PC-9 (cell line): ENCODE measurements around the gene RNF145. TPM values are rescaled to one million over a fixed set of nuclear protein-coding genes. Genes with fewer than 3 reads are reported as not detected.

Source experiments
- BruUV-seq: library from RNA; stranded (reverse); fragments of 400-500 nt; replicated peaks from 2 replicates; lab custom pipeline; 2021; lab: Mats Ljungman, UMichigan
- CTCF ChIA-PET: fragments of 300-600 bp; sonication (Branson Sonifier 250); formaldehyde crosslinking; loops from one replicate; lab custom pipeline; 2022; ENCODE audit warnings: antibody characterized with exemption; lab: Charles Lee
- POLR2A ChIA-PET: fragments of 300-600 bp; sonication (Branson Sonifier 250); formaldehyde crosslinking; loops from one replicate; lab custom pipeline; 2022; ENCODE audit warnings: antibody characterized with exemption; ENCODE audit not compliant: unreplicated experiment; lab: Charles Lee
- DNase-seq, 2 experiments: peaks; one replicate each; pipeline versions ENCODE4 v3.0.0 to v3.0.0-alpha.2; 2015 to 2022; ENCODE audit warnings: mixed read lengths in 1 of 2
- H2AFZ ChIP-seq: fragments of 200-600 bp; sonication (generic); 2 replicates; pipeline ENCODE4 v1.8.1; 2017; ENCODE audit warnings: antibody characterized with exemption
- H3F3A ChIP-seq: fragments of 200-600 bp; sonication (generic); 2 replicates; pipeline ENCODE4 v1.8.1; 2017; ENCODE audit warnings: antibody characterized with exemption, mild to moderate bottlenecking, low read depth; ENCODE audit not compliant: insufficient read depth
- H3K27ac ChIP-seq: fragments of 200-600 bp; sonication (generic); 2 replicates; pipeline ENCODE4 v1.6.1; 2016; ENCODE audit warnings: mixed run types
- H3K27me3 ChIP-seq: fragments of 200-600 bp; sonication (generic); 2 replicates; pipeline ENCODE4 v1.6.1; 2016; ENCODE audit warnings: low read depth, mixed run types; ENCODE audit not compliant: insufficient read depth
- H3K36me3 ChIP-seq: fragments of 200-600 bp; sonication (generic); 2 replicates; pipeline ENCODE4 v1.6.1; 2016; ENCODE audit warnings: low read depth, mixed run types
- H3K4me1 ChIP-seq: fragments of 200-600 bp; sonication (generic); replicated peaks from 2 replicates; pipeline ENCODE4 v1.6.1; 2016; ENCODE audit warnings: mixed run types; ENCODE audit not compliant: insufficient read depth
- H3K4me2 ChIP-seq: fragments of 200-600 bp; sonication (generic); 2 replicates; pipeline ENCODE4 v1.6.1; 2017; ENCODE audit warnings: mixed run types
- H3K4me3 ChIP-seq: fragments of 200-600 bp; sonication (generic); 2 replicates; pipeline ENCODE4 v1.6.1; 2016; ENCODE audit warnings: mixed run types
- H3K79me2 ChIP-seq: fragments of 200-600 bp; sonication (generic); 2 replicates; pipeline ENCODE4 v1.6.1; 2017; ENCODE audit warnings: low read depth, mixed run types
- H3K9me2 ChIP-seq: fragments of 200-600 bp; sonication (generic); 2 replicates; pipeline ENCODE4 v1.8.1; 2017; ENCODE audit warnings: mild to moderate bottlenecking; ENCODE audit not compliant: insufficient read depth
- H3K9me3 ChIP-seq: fragments of 200-600 bp; sonication (generic); 2 replicates; pipeline ENCODE4 v1.8.1; 2016; ENCODE audit warnings: low read depth; ENCODE audit not compliant: insufficient read depth
- H4K20me1 ChIP-seq: fragments of 200-600 bp; sonication (generic); 2 replicates; pipeline ENCODE4 v1.8.1; 2017; ENCODE audit not compliant: insufficient read depth
- EZH2 ChIP-seq: fragments of 200-600 bp; sonication (generic); IDR thresholded peaks from 2 replicates; pipeline ENCODE4 v1.8.0; 2017; ENCODE audit warnings: antibody characterized with exemption, low read depth
- intact Hi-C: fragments of 100-400 bp; cut with micrococcal nuclease; formaldehyde crosslinking; loops from one replicate; pipeline ENCODE4 v1.10.0; 2022; ENCODE audit not compliant: unreplicated experiment
- total RNA-seq: library from RNA; stranded (reverse); gene quantifications from 2 replicates; pipeline ENCODE4 v1.2.3, GENCODE V29; 2021
- TF ChIP-seq, protein P1 (sequence below): fragments of 200-600 bp; sonication (generic); conservative IDR thresholded peaks from 2 replicates; pipeline ENCODE4 v1.6.1; 2017; ENCODE audit warnings: mixed run types, antibody characterized with exemption, mild to moderate bottlenecking, moderate library complexity

Gene RNF145
- total RNA-seq, 1 experiment from 2014 or later = 54.5 TPM

DNA sequence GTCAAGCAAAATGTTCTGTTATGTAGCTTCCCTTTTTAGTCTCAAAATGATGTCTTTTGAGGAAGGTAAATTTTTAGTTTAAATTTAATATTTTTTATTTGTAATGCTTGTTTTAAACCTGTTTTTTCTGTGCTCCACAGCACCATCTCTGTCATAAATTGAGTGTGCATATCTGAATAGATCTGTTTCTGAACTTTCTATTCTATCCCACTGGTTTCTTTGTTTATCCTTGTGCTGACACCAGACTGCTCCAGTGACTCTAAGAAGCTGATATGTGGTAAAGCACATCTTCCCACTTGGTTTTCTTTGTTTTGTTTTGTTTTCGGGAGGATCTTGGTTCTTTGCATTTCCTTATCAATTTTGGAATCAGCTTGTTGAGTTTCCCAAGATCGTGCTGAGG, 7.1 kb upstream of the RNF145 start:
- POLR2A ChIA-PET = no interaction called here
- Histone ChIP-seq H2AFZ (no peak overlapping the region), H3K9me3 (no peaks in the 10 kb centered on the region), H3K4me3 (no peak overlapping the region), H3K9me2 (no peaks in the 10 kb centered on the region), H3K27ac (no peak overlapping the region), H3F3A (peaks cover 14% of the 10 kb centered on the region), H4K20me1 (no peaks in the 10 kb centered on the region), H3K4me1 (peaks cover 10% of the 10 kb centered on the region), H3K4me2 (0 out of 2 replicates have a peak overlapping the region, but pooled peaks have one; percentile 24), H3K36me3 (no peaks in the 10 kb centered on the region), H3K27me3 (no peaks in the 10 kb centered on the region), H3K79me2 (no peaks in the 10 kb centered on the region)
- TF ChIP-seq, protein P1, sequence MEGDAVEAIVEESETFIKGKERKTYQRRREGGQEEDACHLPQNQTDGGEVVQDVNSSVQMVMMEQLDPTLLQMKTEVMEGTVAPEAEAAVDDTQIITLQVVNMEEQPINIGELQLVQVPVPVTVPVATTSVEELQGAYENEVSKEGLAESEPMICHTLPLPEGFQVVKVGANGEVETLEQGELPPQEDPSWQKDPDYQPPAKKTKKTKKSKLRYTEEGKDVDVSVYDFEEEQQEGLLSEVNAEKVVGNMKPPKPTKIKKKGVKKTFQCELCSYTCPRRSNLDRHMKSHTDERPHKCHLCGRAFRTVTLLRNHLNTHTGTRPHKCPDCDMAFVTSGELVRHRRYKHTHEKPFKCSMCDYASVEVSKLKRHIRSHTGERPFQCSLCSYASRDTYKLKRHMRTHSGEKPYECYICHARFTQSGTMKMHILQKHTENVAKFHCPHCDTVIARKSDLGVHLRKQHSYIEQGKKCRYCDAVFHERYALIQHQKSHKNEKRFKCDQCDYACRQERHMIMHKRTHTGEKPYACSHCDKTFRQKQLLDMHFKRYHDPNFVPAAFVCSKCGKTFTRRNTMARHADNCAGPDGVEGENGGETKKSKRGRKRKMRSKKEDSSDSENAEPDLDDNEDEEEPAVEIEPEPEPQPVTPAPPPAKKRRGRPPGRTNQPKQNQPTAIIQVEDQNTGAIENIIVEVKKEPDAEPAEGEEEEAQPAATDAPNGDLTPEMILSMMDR = no peak
- no peak for TF ChIP-seq EZH2
- DNase-seq = no peak
- CTCF ChIA-PET = no interaction called here
- intact Hi-C loops = no loop called here
- BruUV-seq = no TSS peak

DNA sequence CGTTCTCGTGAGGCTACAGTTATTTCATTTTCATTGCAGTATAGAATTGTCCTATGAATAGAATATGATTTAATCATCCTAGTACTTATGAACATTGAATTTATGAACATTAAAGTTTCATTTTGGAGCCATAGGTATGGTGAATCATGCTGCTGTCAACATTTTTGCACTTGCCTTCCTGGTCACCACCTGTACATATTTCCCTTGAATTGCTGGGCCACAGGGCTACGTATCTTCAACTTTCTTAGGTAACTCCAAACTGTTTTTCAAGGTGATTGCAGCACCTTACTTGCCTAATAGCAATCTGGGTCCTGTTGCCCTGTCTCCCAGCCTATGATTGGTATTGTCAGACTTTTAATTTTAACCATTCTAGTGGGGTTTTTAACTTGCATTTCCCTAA, 6.5 kb upstream of the RNF145 start:
- Histone ChIP-seq H3K4me2 (peak overlapping the region; percentile 24; the same call in 1 of the 2 replicates), H3K36me3 (no peaks in the 10 kb centered on the region), H3F3A (peaks cover 17% of the 10 kb centered on the region), H3K9me3 (no peaks in the 10 kb centered on the region), H3K9me2 (no peaks in the 10 kb centered on the region), H3K79me2 (no peaks in the 10 kb centered on the region), H3K27ac (no peak overlapping the region), H3K4me1 (peaks cover 10% of the 10 kb centered on the region), H3K4me3 (no peak overlapping the region), H3K27me3 (no peaks in the 10 kb centered on the region), H2AFZ (no peak overlapping the region), H4K20me1 (no peaks in the 10 kb centered on the region)
- intact Hi-C loops = no loop called here
- BruUV-seq = no TSS peak
- ChIA-PET POLR2A (no interaction called here), CTCF (no interaction called here)
- peak in 1 of 2 experiments; percentile 73 for DNase-seq
- no peak for TF ChIP-seq EZH2
- TF ChIP-seq, protein P1 = no peak

DNA sequence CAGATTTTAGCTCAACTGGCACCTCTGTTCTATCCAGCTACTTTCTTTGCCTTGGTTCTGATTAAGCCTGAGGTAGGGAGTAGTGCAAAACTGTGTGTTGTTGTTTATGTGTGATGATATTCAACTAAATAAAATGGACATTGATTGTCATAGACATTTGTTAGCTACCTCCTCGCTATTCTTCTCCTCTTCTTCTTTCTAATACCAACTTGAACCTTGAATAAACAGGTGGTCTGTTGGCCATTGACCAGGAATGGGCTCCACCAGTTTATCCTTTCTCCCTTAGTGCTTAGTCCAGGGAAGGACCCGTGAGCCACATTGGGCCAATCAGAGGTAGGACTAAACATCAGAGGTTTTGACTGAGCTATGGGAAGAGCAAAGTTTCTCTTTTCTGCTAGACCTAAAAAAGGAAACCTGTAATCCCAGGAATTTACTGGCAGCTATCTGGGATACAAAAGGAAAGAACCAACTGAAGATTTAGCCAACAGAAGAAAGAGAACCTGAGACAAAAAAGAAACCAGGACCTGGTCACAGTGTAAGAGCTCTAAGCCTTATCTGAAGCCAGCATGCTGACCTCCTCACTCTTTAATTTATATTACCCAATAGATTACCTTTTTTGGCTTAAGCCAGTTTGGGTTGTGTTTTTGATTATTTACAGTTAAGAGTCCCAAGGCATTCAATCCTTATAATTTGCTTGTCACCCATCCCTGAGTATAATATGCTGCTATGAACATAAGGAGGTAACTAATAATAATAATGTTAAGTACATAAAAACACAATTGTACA, 5.3 kb upstream of the RNF145 start:
- CTCF ChIA-PET = no interaction called here
- Histone ChIP-seq H3K4me3 (no peak overlapping the region), H3K4me1 (peaks cover 22% of the 10 kb centered on the region), H2AFZ (no peak overlapping the region), H3K27ac (no peak overlapping the region), H3K4me2 (no peak overlapping the region), H3K27me3 (no peaks in the 10 kb centered on the region), H3K9me2 (no peaks in the 10 kb centered on the region), H3K9me3 (no peaks in the 10 kb centered on the region), H3F3A (peaks cover 29% of the 10 kb centered on the region), H3K36me3 (no peaks in the 10 kb centered on the region), H3K79me2 (no peaks in the 10 kb centered on the region), H4K20me1 (no peaks in the 10 kb centered on the region)
- POLR2A ChIA-PET = no interaction called here
- no TSS peak for BruUV-seq
- no peak for DNase-seq
- intact Hi-C loops = no loop called here
- no peak for TF ChIP-seq EZH2
- TF ChIP-seq, protein P1 = no peak
